Endothelial cell of umbilical vein (primary cell): ENCODE data around the gene TTC3. TPM values are rescaled to one million over a fixed set of nuclear protein-coding genes. Genes with fewer than 3 reads are reported as not detected.

Experiments
- BruUV-seq: library from RNA; stranded (reverse); fragments of 400-500 nt; replicated peaks from 2 replicates; lab custom pipeline; 2021; lab: Mats Ljungman, UMichigan
- CTCF ChIA-PET: fragments of 300-600, 350-600 bp; sonication (Branson Sonifier 250); formaldehyde crosslinking; loops from one replicate; lab custom pipeline; 2021; ENCODE audit warnings: antibody characterized with exemption, inconsistent platforms; lab: Charles Lee
- POLR2A ChIA-PET: fragments of 300-600, 350-600 bp; sonication (Branson Sonifier 250); formaldehyde crosslinking; loops from one replicate; lab custom pipeline; 2021; ENCODE audit warnings: antibody characterized with exemption, inconsistent platforms; lab: Charles Lee
- DNase-seq: peaks from one replicate; pipeline ENCODE4 v3.0.0-alpha.2; 2011; ENCODE audit warnings: low read depth, low spot score
- FAIRE-seq: peaks from 2 replicates; lab custom pipeline; 2011; peaks lifted over from hg19 to GRCh38; lab: Jason Lieb, UNC
- H2AFZ ChIP-seq: 2 replicates; pipeline ENCODE4 v1.6.0; 2012; ENCODE audit warnings: low read depth, low read length, control low read depth, inconsistent platforms
- H3K27ac ChIP-seq: 2 replicates; pipeline ENCODE4 v1.5.1; 2011; ENCODE audit warnings: low read depth, mild to moderate bottlenecking, control low read depth, low read length, moderate library complexity; ENCODE audit not compliant: insufficient read depth
- H3K27me3 ChIP-seq, 2 experiments: 2 replicates each; pipeline versions ENCODE4 v1.6.0 to v1.6.1; 2011; ENCODE audit warnings: low read length in 2 of 2, mixed read lengths in 1 of 2; ENCODE audit not compliant: control insufficient read depth in 2 of 2, insufficient read depth in 2 of 2
- H3K36me3 ChIP-seq, 2 experiments: 2 replicates in 1 of 2; 3 replicates in 1 of 2; pipeline ENCODE4 v1.5.1; 2011; ENCODE audit warnings: low read length in 2 of 2, mild to moderate bottlenecking in 1 of 2, moderate library complexity in 1 of 2; ENCODE audit not compliant: control insufficient read depth in 2 of 2, insufficient read depth in 2 of 2; ENCODE audit errors: extremely low read depth in 1 of 2
- H3K4me1 ChIP-seq: 3 replicates; pipeline ENCODE4 v1.5.1; 2011; ENCODE audit warnings: mild to moderate bottlenecking, low read length; ENCODE audit not compliant: control insufficient read depth, insufficient read depth; ENCODE audit errors: extremely low read depth
- H3K4me2 ChIP-seq: 2 replicates; pipeline ENCODE4 v1.6.1; 2011; ENCODE audit warnings: low read length, control low read depth, mixed read lengths; ENCODE audit not compliant: insufficient read depth
- H3K4me3 ChIP-seq, 3 experiments: fragments of 200-600 bp in 1 of 3; sonication (generic), shearing (Covaris generic) in 1 of 3; replicated peaks in 1 of 3; 2 replicates each; pipeline ENCODE4 v1.5.1; 2011 to 2016; ENCODE audit warnings: control low read depth in 3 of 3, low read length in 3 of 3, mild to moderate bottlenecking in 2 of 3, inconsistent platforms in 1 of 3, low read depth in 1 of 3, moderate library complexity in 1 of 3; ENCODE audit not compliant: insufficient read depth in 1 of 3
- H3K79me2 ChIP-seq: 2 replicates; pipeline ENCODE4 v1.6.0; 2012; ENCODE audit warnings: low read length, inconsistent platforms; ENCODE audit not compliant: control insufficient read depth, insufficient read depth
- H3K9ac ChIP-seq: replicated peaks from 2 replicates; pipeline ENCODE3; 2011; ENCODE audit warnings: low read length, control low read depth; ENCODE audit not compliant: insufficient read depth; ENCODE audit errors: extremely low read depth
- H3K9me1 ChIP-seq: replicated peaks from 3 replicates; pipeline ENCODE4 v1.6.0; 2011; ENCODE audit warnings: mild to moderate bottlenecking, low read length; ENCODE audit not compliant: control insufficient read depth, insufficient read depth; ENCODE audit errors: extremely low read depth
- H3K9me3 ChIP-seq: replicated peaks from 2 replicates; pipeline ENCODE4 v1.5.1; 2012; ENCODE audit warnings: low read length, inconsistent platforms; ENCODE audit not compliant: control insufficient read depth, insufficient read depth
- H4K20me1 ChIP-seq: replicated peaks from 2 replicates; pipeline ENCODE3; 2011; ENCODE audit warnings: mild to moderate bottlenecking, low read length; ENCODE audit not compliant: control insufficient read depth, insufficient read depth; ENCODE audit errors: extremely low read depth
- EZH2 ChIP-seq: IDR thresholded peaks from 2 replicates; pipeline ENCODE4 v1.6.1; 2012; ENCODE audit warnings: borderline replicate concordance, low read depth, mild to moderate bottlenecking, moderate library complexity, low read length, inconsistent platforms; ENCODE audit not compliant: severe bottlenecking
- FOS ChIP-seq: IDR thresholded peaks from 2 replicates; pipeline ENCODE4 v1.6.1; 2011; ENCODE audit warnings: mild to moderate bottlenecking, low read length, moderate library complexity, borderline replicate concordance; ENCODE audit not compliant: insufficient read depth
- GATA2 ChIP-seq: IDR thresholded peaks from 2 replicates; pipeline ENCODE4 v1.7.0; 2011; ENCODE audit warnings: low read depth, mild to moderate bottlenecking, moderate library complexity, mixed read lengths, low read length; ENCODE audit not compliant: insufficient read length, insufficient read depth
- JUN ChIP-seq: IDR thresholded peaks from 2 replicates; pipeline ENCODE4 v1.6.1; 2011; ENCODE audit warnings: borderline replicate concordance, low read depth; ENCODE audit not compliant: insufficient read length, insufficient read depth
- MYC ChIP-seq: IDR thresholded peaks from one replicate; pipeline ENCODE4 v1.6.1; 2011; ENCODE audit warnings: mild to moderate bottlenecking, low read depth, low read length
- POLR2A ChIP-seq: IDR thresholded peaks from 2 replicates; pipeline ENCODE4 v1.6.1; 2012; ENCODE audit warnings: low read depth, mild to moderate bottlenecking, control low read depth, low read length
- POLR2AphosphoS5 ChIP-seq: IDR thresholded peaks from 2 replicates; pipeline ENCODE4 v1.6.1; 2012; ENCODE audit warnings: low read depth, mild to moderate bottlenecking, control low read depth, low read length, moderate library complexity; ENCODE audit not compliant: insufficient read depth
- dilution Hi-C: fragments of 300-500 bp; cut with MboI; formaldehyde crosslinking; loops from one replicate; pipeline ENCODE4 v1.15.0; 2019; ENCODE audit warnings: low sequenced_read_pairs; ENCODE audit not compliant: extremely low pct_ligation_motif_present
- intact Hi-C: fragments of 100-400 bp; cut with micrococcal nuclease; formaldehyde crosslinking; loops from one replicate; pipeline ENCODE4 v1.10.0; 2022
- polyA plus RNA-seq, 4 experiments: library from polyadenylated mRNA; depleted of rRNA in 3 of 4; stranded (reverse) in 3 of 4; unstranded in 1 of 4; fragments of >200 nt; gene quantifications; 2 replicates each; pipeline versions ENCODE4 v1.2.1 to v1.2.3, GENCODE V29; 2011 to 2012; ENCODE audit warnings: missing spikeins in 1 of 4
- total RNA-seq: library from RNA; stranded (reverse); gene quantifications from 2 replicates; pipeline ENCODE4 v1.2.3, GENCODE V29; 2021
- TF ChIP-seq, protein P1 (sequence below): IDR thresholded peaks from 2 replicates; pipeline ENCODE4 v1.6.1; 2011; ENCODE audit not compliant: insufficient read depth, insufficient read length
- TF ChIP-seq, protein P2 (sequence below), 2 donors: IDR thresholded peaks; 1 replicate in 1 of 2; 2 replicates in 1 of 2; pipeline ENCODE4 v1.5.1; 2011; ENCODE audit warnings: low read length in 2 of 2, mild to moderate bottlenecking in 2 of 2, moderate library complexity in 2 of 2, control low read depth in 1 of 2, inconsistent platforms in 1 of 2, low read depth in 1 of 2; ENCODE audit not compliant: insufficient read depth in 1 of 2; ENCODE audit errors: extremely low read depth in 1 of 2

Gene TTC3
- total and polyA plus RNA-seq, 2 donors (not counting 3 experiments of a cell fraction or from before 2014, with no cell fraction given), result 26.2 to 113 TPM

DNA sequence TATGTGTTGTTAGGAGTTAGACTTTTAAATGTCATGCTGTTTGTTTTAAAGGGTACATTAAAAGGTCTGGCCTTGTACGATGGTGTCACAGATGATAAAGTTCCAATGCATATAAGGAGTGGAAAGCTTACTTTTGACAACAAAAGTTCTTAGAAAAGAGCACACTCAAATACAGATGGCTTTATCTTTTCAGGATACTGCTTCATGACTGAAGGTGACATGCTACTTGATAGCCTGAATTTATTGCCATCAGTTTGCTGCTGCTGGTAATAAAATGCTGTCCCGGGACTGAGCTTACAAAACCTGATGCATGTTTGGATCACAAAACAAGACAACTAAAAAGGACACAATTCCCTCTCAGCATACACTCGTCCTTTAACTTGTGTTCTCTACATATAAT is 84.9 kb downstream of the TTC3 start:
- no TSS peak for BruUV-seq
- H3K4me2 ChIP-seq, result no peak overlapping the region
- no peak overlapping the region for H2AFZ ChIP-seq
- CTCF ChIA-PET, result no interaction called here
- no peaks in the 10 kb centered on the region for H3K9me3 ChIP-seq
- POLR2A ChIA-PET, result no interaction called here
- DNase-seq (no peak), FAIRE-seq (no peak)
- peaks cover 15% of the 10 kb centered on the region for H3K4me1 ChIP-seq
- no peaks in the 10 kb centered on the region for H3K9me1 ChIP-seq
- H3K79me2 ChIP-seq, result no peaks in the 10 kb centered on the region
- no peak overlapping the region for H3K27ac ChIP-seq
- no peak overlapping the region for H3K9ac ChIP-seq
- intact Hi-C loops (no loop called here), dilution Hi-C loops (no loop called here)
- no peaks in the 10 kb centered on the region for H3K27me3 ChIP-seq
- H4K20me1 ChIP-seq, result no peaks in the 10 kb centered on the region
- TF ChIP-seq EZH2 (no peak), POLR2AphosphoS5 (no peak), POLR2A (no peak), JUN (no peak), GATA2 (no peak), FOS (no peak), MYC (no peak)
- TF ChIP-seq, protein P1, sequence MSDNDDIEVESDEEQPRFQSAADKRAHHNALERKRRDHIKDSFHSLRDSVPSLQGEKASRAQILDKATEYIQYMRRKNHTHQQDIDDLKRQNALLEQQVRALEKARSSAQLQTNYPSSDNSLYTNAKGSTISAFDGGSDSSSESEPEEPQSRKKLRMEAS, result no peak
- TF ChIP-seq, protein P2, sequence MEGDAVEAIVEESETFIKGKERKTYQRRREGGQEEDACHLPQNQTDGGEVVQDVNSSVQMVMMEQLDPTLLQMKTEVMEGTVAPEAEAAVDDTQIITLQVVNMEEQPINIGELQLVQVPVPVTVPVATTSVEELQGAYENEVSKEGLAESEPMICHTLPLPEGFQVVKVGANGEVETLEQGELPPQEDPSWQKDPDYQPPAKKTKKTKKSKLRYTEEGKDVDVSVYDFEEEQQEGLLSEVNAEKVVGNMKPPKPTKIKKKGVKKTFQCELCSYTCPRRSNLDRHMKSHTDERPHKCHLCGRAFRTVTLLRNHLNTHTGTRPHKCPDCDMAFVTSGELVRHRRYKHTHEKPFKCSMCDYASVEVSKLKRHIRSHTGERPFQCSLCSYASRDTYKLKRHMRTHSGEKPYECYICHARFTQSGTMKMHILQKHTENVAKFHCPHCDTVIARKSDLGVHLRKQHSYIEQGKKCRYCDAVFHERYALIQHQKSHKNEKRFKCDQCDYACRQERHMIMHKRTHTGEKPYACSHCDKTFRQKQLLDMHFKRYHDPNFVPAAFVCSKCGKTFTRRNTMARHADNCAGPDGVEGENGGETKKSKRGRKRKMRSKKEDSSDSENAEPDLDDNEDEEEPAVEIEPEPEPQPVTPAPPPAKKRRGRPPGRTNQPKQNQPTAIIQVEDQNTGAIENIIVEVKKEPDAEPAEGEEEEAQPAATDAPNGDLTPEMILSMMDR (IDR thresholded peaks at IDR 0.05; ENCODE audit: extremely low read depth in 1 of 2, insufficient read depth in 1 of 2, low read depth in 1 of 2, low read length in 2 of 2), result no peak
- peaks cover 5 to 11% of the 10 kb centered on the region in 2 experiments for H3K36me3 ChIP-seq
- no peak overlapping the region for H3K4me3 ChIP-seq
